ENCODE data around the gene PRKCE. TPM values are rescaled to one million over a fixed set of nuclear protein-coding genes. Genes with fewer than 3 reads are reported as not detected.

The PRKCE gene
- polyA plus RNA-seq, 1 experiment, result 16.7 TPM

GRCh38 chr2:46126571-46126970 is 475.1 kb downstream of the PRKCE start:
- no peaks in the 10 kb centered on the region for H3K27me3 ChIP-seq (ENCODE audit: control insufficient read depth, insufficient read depth, low read length)
- CTCF ChIA-PET, result interaction anchor here (2.4 kb wide), 1 partner anchor 63 kb away, joined by 12 read pairs; no protein-coding TSS in a partner anchor
- TF ChIP-seq, protein P1, sequence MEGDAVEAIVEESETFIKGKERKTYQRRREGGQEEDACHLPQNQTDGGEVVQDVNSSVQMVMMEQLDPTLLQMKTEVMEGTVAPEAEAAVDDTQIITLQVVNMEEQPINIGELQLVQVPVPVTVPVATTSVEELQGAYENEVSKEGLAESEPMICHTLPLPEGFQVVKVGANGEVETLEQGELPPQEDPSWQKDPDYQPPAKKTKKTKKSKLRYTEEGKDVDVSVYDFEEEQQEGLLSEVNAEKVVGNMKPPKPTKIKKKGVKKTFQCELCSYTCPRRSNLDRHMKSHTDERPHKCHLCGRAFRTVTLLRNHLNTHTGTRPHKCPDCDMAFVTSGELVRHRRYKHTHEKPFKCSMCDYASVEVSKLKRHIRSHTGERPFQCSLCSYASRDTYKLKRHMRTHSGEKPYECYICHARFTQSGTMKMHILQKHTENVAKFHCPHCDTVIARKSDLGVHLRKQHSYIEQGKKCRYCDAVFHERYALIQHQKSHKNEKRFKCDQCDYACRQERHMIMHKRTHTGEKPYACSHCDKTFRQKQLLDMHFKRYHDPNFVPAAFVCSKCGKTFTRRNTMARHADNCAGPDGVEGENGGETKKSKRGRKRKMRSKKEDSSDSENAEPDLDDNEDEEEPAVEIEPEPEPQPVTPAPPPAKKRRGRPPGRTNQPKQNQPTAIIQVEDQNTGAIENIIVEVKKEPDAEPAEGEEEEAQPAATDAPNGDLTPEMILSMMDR (IDR thresholded peaks at IDR 0.05; ENCODE audit: low read depth, low read length), result no peak
- POLR2A ChIA-PET, result interaction anchor here (0.8 kb wide), 1 partner anchor 170 kb away, joined by 3 read pairs; the partner anchor contains the start of gene EPAS1
- no peak overlapping the region for H3K27ac ChIP-seq (ENCODE audit: low read depth, low read length)
- no peaks in the 10 kb centered on the region for H3K9me3 ChIP-seq (ENCODE audit: control insufficient read depth, insufficient read depth, low read length)
- DNase-seq (ENCODE audit: low read depth, low spot score), result no peak
- H3K4me3 ChIP-seq (ENCODE audit: low read depth, low read length), result no peak overlapping the region

- H3K4me3 ChIP-seq (ENCODE audit: low read depth, low read length), result no peak overlapping the region
- no peaks in the 10 kb centered on the region for H3K9me3 ChIP-seq (ENCODE audit: control insufficient read depth, insufficient read depth, low read length)
- no peaks in the 10 kb centered on the region for H3K27me3 ChIP-seq (ENCODE audit: control insufficient read depth, insufficient read depth, low read length)
- POLR2A ChIA-PET, result interaction anchor here (0.5 to 0.8 kb wide), 2 partner anchors 170 to 1240 kb away, joined by 3 read pairs; partner anchors contain the start of gene EPAS1
- CTCF ChIA-PET, result interaction anchor here (2.4 kb wide), 1 partner anchor 64 kb away, joined by 12 read pairs; no protein-coding TSS in a partner anchor
- no peak overlapping the region for H3K27ac ChIP-seq (ENCODE audit: low read depth, low read length)
- TF ChIP-seq, protein P1 (IDR thresholded peaks at IDR 0.05; ENCODE audit: low read depth, low read length), result no peak
- DNase-seq (ENCODE audit: low read depth, low spot score), result no peak
These were observed 475.7 kb downstream of the PRKCE start for GRCh38 chr2:46127176-46127575.

GRCh38 chr2:46130511-46130910 is 479.0 kb downstream of the PRKCE start:
- TF ChIP-seq, protein P1 (IDR thresholded peaks at IDR 0.05; ENCODE audit: low read depth, low read length), result no peak
- no peaks in the 10 kb centered on the region for H3K27me3 ChIP-seq (ENCODE audit: control insufficient read depth, insufficient read depth, low read length)
- H3K27ac ChIP-seq (ENCODE audit: low read depth, low read length), result no peak overlapping the region
- ChIA-PET CTCF (interaction anchor here (0.9 kb wide), 1 partner anchor 11 kb away, joined by 3 read pairs; no protein-coding TSS in a partner anchor), POLR2A (no interaction called here)
- no peaks in the 10 kb centered on the region for H3K9me3 ChIP-seq (ENCODE audit: control insufficient read depth, insufficient read depth, low read length)
- H3K4me3 ChIP-seq (ENCODE audit: low read depth, low read length), result no peak overlapping the region
- DNase-seq (ENCODE audit: low read depth, low spot score), result no peak

GRCh38 chr2:46132996-46133395 is 481.5 kb downstream of the PRKCE start:
- POLR2A ChIA-PET, result no interaction called here
- TF ChIP-seq, protein P1 (IDR thresholded peaks at IDR 0.05; ENCODE audit: low read depth, low read length), result no peak
- CTCF ChIA-PET, result interaction anchor here (0.6 to 1.1 kb wide), 2 partner anchors 10 to 70 kb away, joined by 4 read pairs; no protein-coding TSS in a partner anchor
- H3K27me3 ChIP-seq (ENCODE audit: control insufficient read depth, insufficient read depth, low read length), result no peaks in the 10 kb centered on the region
- H3K27ac ChIP-seq (ENCODE audit: low read depth, low read length), result no peak overlapping the region
- no peak overlapping the region for H3K4me3 ChIP-seq (ENCODE audit: low read depth, low read length)
- H3K9me3 ChIP-seq (ENCODE audit: control insufficient read depth, insufficient read depth, low read length), result no peaks in the 10 kb centered on the region
- no peak for DNase-seq (ENCODE audit: low read depth, low spot score)

- TF ChIP-seq, protein P1 (IDR thresholded peaks at IDR 0.05; ENCODE audit: low read depth, low read length), result no peak
- POLR2A ChIA-PET, result no interaction called here
- Histone ChIP-seq H3K27ac (ENCODE audit: low read depth, low read length) (peak overlapping the region; percentile 47), H3K4me3 (ENCODE audit: low read depth, low read length) (no peak overlapping the region), H3K9me3 (ENCODE audit: control insufficient read depth, insufficient read depth, low read length) (no peaks in the 10 kb centered on the region), H3K27me3 (ENCODE audit: control insufficient read depth, insufficient read depth, low read length) (no peaks in the 10 kb centered on the region)
- CTCF ChIA-PET, result interaction anchor here (1.1 kb wide), 1 partner anchor 72 kb away, joined by 3 read pairs; no protein-coding TSS in a partner anchor
- DNase-seq (ENCODE audit: low read depth, low spot score), result no peak
These were observed 483.2 kb downstream of the PRKCE start for GRCh38 chr2:46134531-46135227.
